Measurements from ENCODE around the gene MN1. TPM values are rescaled to one million over a fixed set of nuclear protein-coding genes. Genes with fewer than 3 reads are reported as not detected.

MN1 gene
- polyA plus RNA-seq, 2 of the 4 experiments (the other 2 are of a cell fraction) = 0.59 to 2.4 TPM

- no peak for TF ChIP-seq HES2 (IDR thresholded peaks at IDR 0.05)
- TF ChIP-seq JUN (IDR thresholded peaks at IDR 0.05) = no peak
- peak; percentile 81 for TF ChIP-seq SMC3 (IDR thresholded peaks at IDR 0.05)
- TF ChIP-seq TP53 (CRISPR knock-in tag; IDR thresholded peaks at IDR 0.05) = no peak
- no peak for TF ChIP-seq ELK1 (IDR thresholded peaks at IDR 0.05; ENCODE audit: low read depth, low read length)
- TF ChIP-seq NFE2L2 (conservative IDR thresholded peaks at IDR 0.05; ENCODE audit: low read length) = no peak
- TF ChIP-seq RNF2 (IDR thresholded peaks at IDR 0.05; ENCODE audit: borderline replicate concordance, low read depth) = no peak
- no peak for TF ChIP-seq FOXS1 (CRISPR knock-in tag; IDR thresholded peaks at IDR 0.05)
- TF ChIP-seq GATA3 (IDR thresholded peaks at IDR 0.05; ENCODE audit: borderline replicate concordance) = no peak
- no peak for TF ChIP-seq PHF8 (IDR thresholded peaks at IDR 0.05; ENCODE audit: borderline replicate concordance, low read depth)
- peak; percentile 81 to 89 for TF ChIP-seq RAD21 (conservative IDR thresholded peaks at IDR 0.05 in 1 of 2, IDR thresholded peaks at IDR 0.05 in 1 of 2)
- TF ChIP-seq RFX5 (IDR thresholded peaks at IDR 0.05) = no peak
- TF ChIP-seq ZSCAN20 (CRISPR knock-in tag; IDR thresholded peaks at IDR 0.05) = no peak
- TF ChIP-seq CTCF (IDR thresholded peaks at IDR 0.05) = peak; percentile 60
- no peak for TF ChIP-seq CEBPB (IDR thresholded peaks at IDR 0.05)
- TF ChIP-seq HOXA7 (CRISPR knock-in tag; IDR thresholded peaks at IDR 0.05) = no peak
- TF ChIP-seq MYC (IDR thresholded peaks at IDR 0.05; ENCODE audit: borderline replicate concordance, low read length) = no peak
- no peak for TF ChIP-seq ZNF302 (CRISPR knock-in tag; IDR thresholded peaks at IDR 0.05)
- TF ChIP-seq HOXB5 (CRISPR knock-in tag; IDR thresholded peaks at IDR 0.05) = no peak
- TF ChIP-seq CBX2 (IDR thresholded peaks at IDR 0.05; ENCODE audit: borderline replicate concordance, low read depth) = no peak
- TF ChIP-seq ZFP36 (IDR thresholded peaks at IDR 0.05; ENCODE audit: borderline replicate concordance, partially characterized antibody) = no peak
Observed at GRCh38 chr22:27804470-27805297, 3.1 kb upstream of the MN1 start (continued).

- WGBS (ENCODE audit: missing lambda C conversion rate) = 72% methylated on average over 11 of the region's 11 CpGs
Observed at GRCh38 chr22:27803841-27804415, 2.4 kb upstream of the MN1 start.

More at GRCh38 chr22:27803841-27804415, 2.4 kb upstream of the MN1 start:
- peaks cover 16% of the 10 kb centered on the region for H3K4me1 ChIP-seq
- H3K9me3 ChIP-seq = no peaks in the 10 kb centered on the region
- ATAC-seq (no peak), FAIRE-seq (no peak), DNase-seq (ENCODE audit: low read depth in 1 of 2, low spot score in 1 of 2) (no peak)
- TF ChIP-seq CTCF (IDR thresholded peaks at IDR 0.05) (no peak), ZC3H11A (IDR thresholded peaks at IDR 0.05) (no peak)
- no peak overlapping the region for H3K4me3 ChIP-seq
- H3K27ac ChIP-seq = peak overlapping the region; percentile 56 to 76; a peak in 5 of 6 replicates
- ChIA-PET POLR2A (no interaction called here), CTCF (interaction anchor here (0.6 to 2.1 kb wide), 14 partner anchors 14 to 1140 kb away, joined by 3 to 11 read pairs (median 3); no protein-coding TSS in a partner anchor)
- H3K4me2 ChIP-seq = peak overlapping the region; percentile 55

All from A549 (cell line).